Memory B cell (primary cell): ENCODE data around the gene PSG4.
"Not testable (repeated sequence)": the region's sequence is repeated elsewhere in the genome, so short reads cannot be mapped to it uniquely, and the experiment has no call there.

Source experiments
- ATAC-seq: fragments of 150-1000 bp; cut with Tn5 transposase; 2 replicates; pipeline ENCODE4 v1.10.0; 2021; ENCODE audit warnings: low read depth, mild to moderate bottlenecking, moderate library complexity
- DNase-seq, 2 donors: peaks; one replicate each; pipeline ENCODE4 v3.0.0; 2022; ENCODE audit warnings: low spot score in 2 of 2
- H3K27ac Mint-ChIP-seq: one replicate; pipeline ENCODE4 v1.8.0; 2022; ENCODE audit warnings: mild to moderate bottlenecking, moderate library complexity, mixed read lengths
- H3K27me3 Mint-ChIP-seq: one replicate; pipeline ENCODE4 v1.8.0; 2022; ENCODE audit warnings: mixed read lengths
- H3K36me3 Mint-ChIP-seq: one replicate; pipeline ENCODE4 v1.8.0; 2022; ENCODE audit warnings: mild to moderate bottlenecking, mixed read lengths
- H3K4me1 Mint-ChIP-seq: one replicate; pipeline ENCODE4 v1.8.0; 2022; ENCODE audit warnings: mixed read lengths
- H3K4me3 Mint-ChIP-seq: one replicate; pipeline ENCODE4 v1.8.0; 2022; ENCODE audit warnings: mild to moderate bottlenecking, moderate library complexity, mixed read lengths
- H3K9me3 Mint-ChIP-seq: one replicate; pipeline ENCODE4 v1.8.0; 2022; ENCODE audit warnings: mixed read lengths

Gene PSG4

GRCh38 chr19:43221891-43222290 is 16.5 kb upstream of the PSG4 start:
- not testable (repeated sequence) for H3K4me3 Mint-ChIP-seq, DNase-seq, H3K4me1 Mint-ChIP-seq, H3K27ac Mint-ChIP-seq, ATAC-seq, H3K9me3 Mint-ChIP-seq, H3K36me3 Mint-ChIP-seq, H3K27me3 Mint-ChIP-seq

GRCh38 chr19:43219136-43219535 is 13.7 kb upstream of the PSG4 start:
- H3K27ac Mint-ChIP-seq = not testable (repeated sequence)

GRCh38 chr19:43215881-43216280 is 10.4 kb upstream of the PSG4 start:
- not testable (repeated sequence) for DNase-seq, H3K4me3 Mint-ChIP-seq, H3K27me3 Mint-ChIP-seq

More at GRCh38 chr19:43219136-43219535, 13.7 kb upstream of the PSG4 start:
- not testable (repeated sequence) for H3K27me3 Mint-ChIP-seq, ATAC-seq, H3K4me1 Mint-ChIP-seq, H3K36me3 Mint-ChIP-seq, DNase-seq, H3K4me3 Mint-ChIP-seq
- peaks cover 12% of the 10 kb centered on the region for H3K9me3 Mint-ChIP-seq

GRCh38 chr19:43207991-43208390 is 2.6 kb upstream of the PSG4 start:
- ATAC-seq (no peak), DNase-seq (no peak)
- Mint-ChIP-seq H3K36me3 (no peaks in the 10 kb centered on the region), H3K27me3 (peaks cover 7% of the 10 kb centered on the region), H3K4me3 (no peak overlapping the region), H3K4me1 (no peaks in the 10 kb centered on the region), H3K9me3 (peaks cover 5% of the 10 kb centered on the region), H3K27ac (no peak overlapping the region)

More at GRCh38 chr19:43215881-43216280, 10.4 kb upstream of the PSG4 start:
- not testable (repeated sequence) for H3K4me1 Mint-ChIP-seq, H3K27ac Mint-ChIP-seq, ATAC-seq, H3K36me3 Mint-ChIP-seq, H3K9me3 Mint-ChIP-seq

- H3K4me1 Mint-ChIP-seq, ATAC-seq, H3K36me3 Mint-ChIP-seq, H3K27me3 Mint-ChIP-seq, DNase-seq, H3K9me3 Mint-ChIP-seq, H3K4me3 Mint-ChIP-seq, H3K27ac Mint-ChIP-seq: not testable (repeated sequence)
Observed at GRCh38 chr19:43207174-43207573, 1.7 kb upstream of the PSG4 start.

- not testable (repeated sequence) for DNase-seq, H3K27ac Mint-ChIP-seq, H3K27me3 Mint-ChIP-seq, H3K9me3 Mint-ChIP-seq, ATAC-seq, H3K4me3 Mint-ChIP-seq, H3K4me1 Mint-ChIP-seq, H3K36me3 Mint-ChIP-seq
Observed at GRCh38 chr19:43203611-43204010, 1.8 kb downstream of the PSG4 start.

GRCh38 chr19:43201891-43202290 is 3.5 kb downstream of the PSG4 start:
- H3K9me3 Mint-ChIP-seq, H3K36me3 Mint-ChIP-seq, H3K4me3 Mint-ChIP-seq, H3K4me1 Mint-ChIP-seq, DNase-seq, H3K27ac Mint-ChIP-seq, H3K27me3 Mint-ChIP-seq, ATAC-seq: not testable (repeated sequence)

- not testable (repeated sequence) for ATAC-seq, H3K27me3 Mint-ChIP-seq, H3K36me3 Mint-ChIP-seq, H3K27ac Mint-ChIP-seq, H3K9me3 Mint-ChIP-seq, DNase-seq, H3K4me1 Mint-ChIP-seq, H3K4me3 Mint-ChIP-seq
Observed at GRCh38 chr19:43201337-43201801, 4.1 kb downstream of the PSG4 start.

- H3K4me1 Mint-ChIP-seq, H3K36me3 Mint-ChIP-seq, DNase-seq, H3K4me3 Mint-ChIP-seq, H3K27ac Mint-ChIP-seq, H3K27me3 Mint-ChIP-seq, H3K9me3 Mint-ChIP-seq, ATAC-seq: not testable (repeated sequence)
Observed at GRCh38 chr19:43198686-43199419, 6.6 kb downstream of the PSG4 start.

- not testable (repeated sequence) for H3K27me3 Mint-ChIP-seq, ATAC-seq, H3K4me3 Mint-ChIP-seq, H3K36me3 Mint-ChIP-seq, DNase-seq, H3K4me1 Mint-ChIP-seq, H3K27ac Mint-ChIP-seq, H3K9me3 Mint-ChIP-seq
Observed at GRCh38 chr19:43197666-43198397, 7.6 kb downstream of the PSG4 start.

- not testable (repeated sequence) for H3K4me3 Mint-ChIP-seq, H3K9me3 Mint-ChIP-seq, H3K4me1 Mint-ChIP-seq, H3K36me3 Mint-ChIP-seq, DNase-seq, ATAC-seq, H3K27me3 Mint-ChIP-seq, H3K27ac Mint-ChIP-seq
Observed at GRCh38 chr19:43194397-43194796, 11.0 kb downstream of the PSG4 start.

GRCh38 chr19:43192381-43193155 is 12.9 kb downstream of the PSG4 start:
- H3K9me3 Mint-ChIP-seq, H3K27me3 Mint-ChIP-seq, DNase-seq: not testable (repeated sequence)

GRCh38 chr19:43188092-43188491 is 17.3 kb downstream of the PSG4 start:
- DNase-seq, H3K27ac Mint-ChIP-seq, H3K4me3 Mint-ChIP-seq, H3K9me3 Mint-ChIP-seq, ATAC-seq, H3K4me1 Mint-ChIP-seq, H3K27me3 Mint-ChIP-seq, H3K36me3 Mint-ChIP-seq: not testable (repeated sequence)

More at GRCh38 chr19:43192381-43193155, 12.9 kb downstream of the PSG4 start:
- not testable (repeated sequence) for ATAC-seq, H3K36me3 Mint-ChIP-seq, H3K4me3 Mint-ChIP-seq, H3K4me1 Mint-ChIP-seq, H3K27ac Mint-ChIP-seq

GRCh38 chr19:43186311-43186935 is 19.0 kb downstream of the PSG4 start, which contains the start of gene PSG5:
PSG5 (minus strand) TSS chr19:43186536; CDS start chr19:43186405, 131 bp downstream.
- H3K27me3 Mint-ChIP-seq, ATAC-seq, DNase-seq, H3K27ac Mint-ChIP-seq, H3K36me3 Mint-ChIP-seq, H3K4me1 Mint-ChIP-seq, H3K9me3 Mint-ChIP-seq, H3K4me3 Mint-ChIP-seq: not testable (repeated sequence)
